Measurements from ENCODE around the gene MROH7.

Gene MROH7

DNA sequence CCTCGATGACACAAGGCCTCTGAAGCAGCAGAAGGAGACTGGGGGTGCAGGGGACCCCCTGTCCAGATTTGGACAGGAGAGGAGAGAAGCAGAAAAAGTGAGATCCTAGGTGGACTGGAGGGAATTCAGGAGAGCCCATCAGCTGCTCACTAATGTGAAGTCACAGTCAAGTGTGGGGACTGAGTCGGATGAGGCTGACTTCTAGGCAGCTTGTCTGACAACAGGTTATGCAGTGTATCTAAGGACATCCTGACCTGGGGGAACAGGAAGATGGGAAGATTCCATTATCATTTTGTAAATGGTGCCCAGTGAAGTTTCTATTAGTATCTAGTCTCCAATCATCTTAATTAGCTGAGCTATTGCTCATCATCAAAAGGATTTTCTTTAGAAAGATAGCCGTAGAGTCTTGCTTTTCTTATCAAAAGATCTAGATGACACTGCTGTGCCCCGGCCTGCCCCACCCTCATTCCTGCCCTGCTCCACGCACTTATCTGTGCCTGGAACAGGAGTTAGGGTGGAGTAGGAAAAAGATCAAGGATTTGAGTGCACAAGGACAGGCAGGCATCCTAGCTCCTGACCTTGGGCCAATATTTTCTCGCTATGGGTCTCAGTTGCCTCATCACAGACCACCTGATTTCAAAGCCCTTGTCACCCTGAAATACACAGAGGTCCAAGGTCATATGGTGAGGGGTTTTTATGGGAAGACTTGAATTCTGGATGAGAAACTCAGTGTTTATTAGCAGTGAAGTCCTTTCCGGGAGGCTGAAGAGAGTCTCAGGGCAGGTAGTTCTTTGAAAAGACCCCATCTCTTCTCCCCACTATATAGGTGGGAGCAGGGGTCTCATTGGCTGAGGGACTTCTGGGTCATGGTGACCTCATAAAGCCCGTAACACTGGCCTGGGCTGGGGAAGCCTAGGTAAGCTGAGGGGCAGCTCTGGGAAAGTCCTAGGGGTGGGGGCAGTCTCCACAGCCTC lies at the start of gene MROH7:
TSS of gene MROH7 (plus strand) at position 924 of the 974 bp plus-strand sequence. CDS start 11,141 bp downstream, outside the sequence.
- in situ Hi-C loops (cut with MboI; ENCODE audit: low sequenced_read_pairs), result no loop called here

DNA sequence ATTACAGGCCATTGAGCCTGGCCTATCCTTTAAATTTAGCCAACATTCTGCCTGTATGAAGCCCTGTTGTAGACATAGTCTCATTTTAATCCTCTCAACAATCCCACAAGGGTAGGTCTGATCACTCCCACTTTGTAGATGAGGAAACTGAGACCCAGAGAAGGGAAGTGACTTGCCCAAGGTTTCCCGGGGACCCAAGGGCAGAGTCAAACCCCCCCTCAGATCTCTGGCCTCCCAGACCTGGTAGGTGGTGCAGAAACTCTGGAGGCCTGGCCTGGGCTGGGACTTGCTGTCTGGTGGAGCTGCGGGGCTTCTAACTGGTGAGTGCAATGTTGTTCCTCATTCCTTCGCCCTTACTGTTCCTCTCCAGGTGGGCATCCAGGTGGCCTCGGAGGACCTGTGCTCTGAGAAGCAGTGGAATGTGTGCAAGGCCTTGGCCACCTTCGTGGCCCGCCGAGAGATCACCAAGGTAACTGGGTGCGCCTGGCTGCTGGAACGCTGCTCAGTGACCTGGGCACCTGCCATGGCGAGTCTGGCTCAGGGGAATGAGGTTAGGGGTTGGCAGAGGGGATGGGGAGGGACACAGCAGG lies 47.9 kb upstream of the MROH7 start:
- in situ Hi-C loops (cut with MboI; ENCODE audit: low sequenced_read_pairs), result no loop called here

DNA sequence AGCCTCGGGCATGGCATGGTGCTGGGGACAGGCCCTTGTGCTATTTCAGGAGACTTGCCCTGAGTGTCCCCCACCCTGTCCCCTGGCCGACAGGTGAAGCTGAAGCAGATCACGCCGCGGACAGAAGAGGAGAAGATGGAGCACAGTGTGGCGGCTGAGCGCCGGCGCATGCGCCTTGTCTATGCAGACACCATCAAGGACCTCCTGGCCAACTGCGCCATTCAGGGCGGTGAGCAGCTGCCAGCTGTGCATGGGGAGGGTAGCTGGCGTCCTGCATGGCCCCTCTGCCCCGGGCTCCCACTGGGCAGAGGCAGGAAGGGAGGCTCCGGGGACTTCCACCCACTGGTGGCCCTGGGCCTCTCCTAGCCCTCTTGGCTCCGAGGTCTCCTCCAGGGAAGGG lies 47.1 kb upstream of the MROH7 start:
- in situ Hi-C loops (cut with MboI; ENCODE audit: low sequenced_read_pairs), result no loop called here

DNA sequence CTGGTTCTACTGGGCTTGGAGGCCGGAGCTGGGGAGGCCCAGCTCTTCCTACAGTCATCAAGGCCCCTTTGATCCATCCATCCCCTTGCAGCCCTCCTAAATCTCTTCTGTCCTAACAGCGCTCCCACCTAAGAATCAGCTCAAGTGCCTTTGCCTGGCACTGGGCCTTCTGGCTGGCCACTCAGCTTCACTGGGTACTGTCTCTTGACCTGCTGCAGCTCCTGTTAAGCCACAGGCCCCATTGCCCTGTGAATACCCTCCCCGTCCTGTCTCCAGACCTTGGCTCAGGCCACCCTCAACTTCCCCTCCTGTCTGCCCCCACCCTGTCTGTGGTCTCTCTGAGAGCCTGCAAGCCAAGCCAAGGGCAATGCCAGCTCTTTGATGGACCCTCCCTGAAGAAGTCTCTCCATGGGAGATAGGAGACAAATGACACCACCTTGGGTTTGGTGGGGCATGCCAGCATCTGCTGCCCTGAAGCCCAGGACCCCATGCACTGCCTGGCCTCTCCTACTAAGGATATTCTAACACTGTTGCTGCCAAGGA lies 45.6 kb upstream of the MROH7 start:
- in situ Hi-C loops (cut with MboI; ENCODE audit: low sequenced_read_pairs), result no loop called here

DNA sequence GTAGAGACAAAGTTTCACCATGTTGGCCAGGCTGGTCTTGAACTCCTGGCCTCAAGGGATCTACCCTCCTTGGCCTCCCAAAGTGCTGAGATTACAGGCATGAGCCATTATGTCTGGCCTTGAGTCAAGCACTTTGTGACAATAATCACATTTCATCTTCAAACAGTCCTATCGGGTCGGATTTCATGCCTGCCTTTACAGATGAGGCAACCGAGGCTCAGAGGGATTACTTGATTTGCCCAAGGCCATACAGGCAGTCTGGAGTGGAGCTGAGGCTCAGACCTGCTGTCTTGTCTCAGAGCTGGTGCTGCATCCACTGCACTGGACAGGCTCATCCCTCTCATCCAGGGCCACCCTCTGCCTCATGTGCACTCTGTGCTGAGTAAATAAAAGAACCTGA lies 44.8 kb upstream of the MROH7 start:
- in situ Hi-C loops (cut with MboI; ENCODE audit: low sequenced_read_pairs), result no loop called here

DNA sequence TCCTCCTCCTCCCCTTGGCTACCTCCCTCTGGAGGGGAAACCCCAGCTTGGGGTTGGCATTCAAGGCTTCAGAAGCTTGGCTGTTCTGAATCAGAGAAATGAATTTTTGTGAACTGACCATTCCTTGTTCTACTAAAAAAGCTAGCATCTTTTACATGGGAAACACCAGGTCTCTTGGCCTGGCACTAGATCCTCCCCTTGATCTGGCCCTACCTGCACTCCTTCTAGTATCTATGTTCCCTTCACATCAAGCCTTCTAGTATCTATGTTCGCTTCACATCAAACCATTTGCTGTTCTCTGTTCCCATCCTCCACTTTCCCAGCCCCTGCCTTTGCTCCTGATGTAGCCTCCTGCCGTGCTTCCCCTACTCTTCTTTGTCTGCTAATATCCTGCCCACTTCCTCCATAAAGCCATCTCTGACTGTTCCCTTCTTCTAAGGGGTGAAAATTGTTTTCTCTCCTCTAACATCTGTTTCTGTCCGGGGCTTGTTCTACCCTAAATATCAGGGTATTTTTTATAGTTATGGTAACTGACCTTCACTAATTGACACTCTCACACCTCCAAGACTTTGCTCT lies 44.0 kb upstream of the MROH7 start:
- in situ Hi-C loops (cut with MboI; ENCODE audit: low sequenced_read_pairs), result no loop called here

DNA sequence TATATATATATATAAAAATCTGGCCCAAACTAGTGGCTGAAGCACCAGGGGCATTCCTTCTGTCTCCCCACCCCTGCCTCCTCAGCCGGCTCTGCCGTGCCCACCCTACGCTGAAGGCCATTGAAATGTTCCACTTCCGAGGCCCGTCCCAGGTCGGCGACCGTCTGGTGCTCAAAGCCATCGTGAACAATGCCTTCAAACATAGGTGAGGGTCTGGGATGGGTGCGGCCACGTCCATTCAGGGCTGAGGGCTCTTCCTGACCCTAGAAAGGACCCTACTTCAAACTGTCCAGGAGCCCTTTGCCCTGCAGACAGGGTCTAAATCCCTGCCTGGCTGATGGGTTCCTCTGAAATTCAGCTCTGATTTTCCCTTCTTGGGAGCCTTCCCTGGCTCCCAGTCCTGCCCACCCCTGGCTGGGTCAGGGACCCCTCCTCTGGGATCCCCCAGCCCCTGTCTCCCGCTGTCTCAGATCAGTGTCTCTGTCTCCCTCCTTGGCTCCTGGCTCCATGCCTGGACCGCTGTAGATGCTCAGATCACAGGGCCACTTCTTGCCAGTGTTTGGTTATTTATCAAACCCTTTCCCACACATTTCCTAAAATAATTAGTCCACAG lies 42.3 kb upstream of the MROH7 start:
- in situ Hi-C loops (cut with MboI; ENCODE audit: low sequenced_read_pairs), result no loop called here

DNA sequence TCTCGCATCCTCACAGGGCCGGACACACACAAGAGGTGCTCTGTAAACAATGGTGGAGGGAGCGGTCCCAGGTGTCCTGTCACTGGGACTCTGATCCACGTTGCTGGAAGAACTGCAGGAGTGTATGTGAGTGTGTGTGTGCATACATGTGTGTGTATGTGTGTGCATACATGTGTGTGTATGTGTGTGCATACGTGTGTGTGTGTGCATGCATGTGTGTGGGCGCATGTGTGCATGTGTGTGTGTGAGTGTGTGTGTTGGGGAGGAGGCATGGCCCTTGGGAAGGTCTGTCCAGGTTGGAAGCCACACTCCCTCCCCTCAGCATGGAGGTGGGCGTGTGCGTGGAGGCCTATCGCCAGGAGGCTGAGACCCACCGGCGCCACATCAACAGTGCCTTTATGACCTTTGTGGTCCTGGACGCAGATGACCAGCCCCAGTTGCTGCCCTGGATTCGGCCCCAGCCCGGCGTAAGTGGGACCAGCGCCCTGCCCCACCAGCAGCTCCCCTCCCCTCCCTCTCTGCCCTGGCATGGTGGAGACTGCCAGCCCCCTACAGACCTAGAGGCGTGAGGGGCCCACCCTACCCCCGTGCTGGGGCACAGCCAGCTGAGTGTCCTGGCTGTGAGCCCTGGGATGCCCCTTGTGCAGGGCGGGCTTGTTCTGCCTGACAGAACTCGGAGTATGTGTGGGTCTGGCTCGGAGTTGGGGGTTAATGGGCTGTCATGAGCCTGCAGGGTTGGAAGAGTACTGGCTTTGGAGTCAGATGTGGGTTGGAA lies 40.5 kb upstream of the MROH7 start:
- in situ Hi-C loops (cut with MboI; ENCODE audit: low sequenced_read_pairs), result no loop called here

DNA sequence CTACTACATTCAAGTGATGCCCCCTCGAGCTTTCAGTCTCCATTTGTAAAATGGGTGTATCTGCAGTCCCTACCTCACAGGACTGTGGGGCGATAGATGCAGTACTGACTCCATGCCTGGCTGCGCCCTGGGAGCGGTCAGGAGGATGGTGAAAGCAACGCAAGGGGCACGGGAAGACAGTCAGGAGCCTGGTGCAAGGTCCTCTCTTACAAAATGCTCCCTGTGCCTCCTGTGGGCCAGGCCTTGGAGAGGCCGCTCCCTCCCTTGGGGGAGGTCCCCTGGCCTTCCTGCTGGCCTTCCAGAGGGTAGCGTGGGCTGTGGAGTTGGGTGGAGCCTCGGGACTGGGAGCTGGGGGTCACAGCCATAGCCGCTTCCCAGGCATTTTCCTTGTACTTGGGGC lies 39.9 kb upstream of the MROH7 start:
- in situ Hi-C loops (cut with MboI; ENCODE audit: low sequenced_read_pairs), result no loop called here

DNA sequence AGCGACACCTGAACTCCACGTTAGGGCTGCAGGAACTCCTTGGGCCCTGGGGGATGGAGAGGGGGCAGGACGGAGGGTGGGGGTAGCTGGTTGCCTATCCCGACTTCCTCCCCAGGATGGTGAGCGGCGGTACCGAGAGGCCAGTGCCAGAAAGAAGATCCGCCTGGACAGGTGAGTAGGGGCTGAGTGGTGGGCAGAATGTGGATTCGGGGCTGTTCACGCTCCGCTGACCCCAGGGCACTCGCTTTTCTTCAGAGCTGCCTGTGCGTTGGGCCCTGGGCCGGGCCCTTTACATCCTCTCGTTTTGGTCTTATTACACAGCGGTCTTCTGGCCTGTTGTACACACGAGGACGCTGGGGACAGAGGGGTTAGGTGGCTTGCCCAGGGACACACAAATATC lies 39.0 kb upstream of the MROH7 start:
- in situ Hi-C loops (cut with MboI; ENCODE audit: low sequenced_read_pairs), result no loop called here

DNA sequence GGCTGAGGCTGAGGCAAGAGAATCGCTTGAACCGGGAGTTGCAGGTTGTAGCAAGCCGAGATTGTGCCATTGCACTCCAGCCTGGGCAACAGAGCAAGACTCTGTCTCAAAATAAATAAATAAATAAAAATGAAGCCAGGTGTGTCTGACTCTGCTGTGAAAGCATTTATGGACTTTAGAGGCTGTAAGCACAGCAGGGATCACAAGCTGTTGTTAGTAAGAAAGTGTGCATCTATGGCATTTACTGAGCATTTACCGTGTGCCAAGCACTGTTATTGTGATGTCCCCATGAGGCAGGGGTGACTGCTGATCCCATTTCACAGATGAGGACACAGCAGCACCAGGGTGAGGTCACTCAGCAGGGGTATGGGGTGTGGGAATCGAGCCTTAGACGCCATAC lies 38.3 kb upstream of the MROH7 start:
- in situ Hi-C loops (cut with MboI; ENCODE audit: low sequenced_read_pairs), result no loop called here

DNA sequence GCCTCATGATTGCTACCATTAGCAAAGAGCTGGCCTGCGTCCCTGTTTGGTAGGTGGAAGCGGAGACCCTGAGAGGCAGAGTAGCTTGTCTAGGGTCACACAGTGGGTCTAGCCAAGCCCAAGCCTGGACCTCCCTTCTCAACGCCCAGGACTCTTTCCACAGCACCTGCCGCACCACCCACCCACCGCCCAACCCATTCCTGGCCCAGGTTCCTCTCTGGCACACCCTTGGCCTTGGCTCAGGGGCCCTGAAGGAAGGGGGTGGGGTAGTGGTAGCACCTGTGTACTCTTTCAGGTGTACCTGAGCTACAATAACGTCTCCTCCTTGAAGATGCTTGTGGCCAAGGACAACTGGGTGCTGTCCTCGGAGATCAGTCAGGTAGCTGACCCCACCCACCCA lies 37.5 kb upstream of the MROH7 start:
- in situ Hi-C loops (cut with MboI; ENCODE audit: low sequenced_read_pairs), result no loop called here

DNA sequence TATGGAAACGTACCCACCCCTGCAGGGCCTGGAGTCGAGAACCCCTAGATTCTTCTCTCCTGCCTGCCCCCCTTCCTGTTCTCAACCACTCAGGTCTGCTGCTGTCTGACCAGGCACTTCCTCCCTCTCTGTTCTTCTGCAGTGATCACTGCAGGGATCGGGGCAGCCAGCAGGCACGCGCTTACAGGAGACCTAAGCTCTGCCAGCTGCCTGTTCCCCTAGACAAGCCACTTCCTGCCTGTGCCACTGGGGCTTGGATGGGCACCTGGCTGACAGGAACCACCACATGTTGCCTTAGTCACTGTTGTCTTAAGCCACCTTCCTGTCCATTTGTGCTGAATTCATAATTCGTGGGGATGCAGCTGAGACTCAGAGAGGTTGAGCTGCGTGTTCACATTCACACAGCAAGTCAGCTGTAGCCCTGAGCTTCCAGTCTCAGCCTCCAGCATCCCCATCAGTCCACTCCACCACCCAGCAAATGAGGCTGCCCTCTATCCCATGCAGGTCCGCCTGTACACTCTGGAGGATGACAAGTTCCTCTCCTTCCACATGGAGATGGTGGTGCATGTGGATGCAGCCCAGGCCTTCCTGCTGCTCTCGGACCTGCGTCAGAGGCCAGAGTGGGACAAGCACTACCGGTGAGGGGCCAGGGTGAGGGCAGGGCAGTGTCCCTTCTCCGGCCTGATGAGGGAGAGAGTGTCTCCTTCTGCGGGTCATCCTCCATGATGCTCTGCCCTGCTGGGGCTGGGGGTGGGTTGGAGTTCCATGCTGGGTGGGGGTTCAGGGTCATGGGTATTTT lies 36.8 kb upstream of the MROH7 start:
- in situ Hi-C loops (cut with MboI; ENCODE audit: low sequenced_read_pairs), result no loop called here

DNA sequence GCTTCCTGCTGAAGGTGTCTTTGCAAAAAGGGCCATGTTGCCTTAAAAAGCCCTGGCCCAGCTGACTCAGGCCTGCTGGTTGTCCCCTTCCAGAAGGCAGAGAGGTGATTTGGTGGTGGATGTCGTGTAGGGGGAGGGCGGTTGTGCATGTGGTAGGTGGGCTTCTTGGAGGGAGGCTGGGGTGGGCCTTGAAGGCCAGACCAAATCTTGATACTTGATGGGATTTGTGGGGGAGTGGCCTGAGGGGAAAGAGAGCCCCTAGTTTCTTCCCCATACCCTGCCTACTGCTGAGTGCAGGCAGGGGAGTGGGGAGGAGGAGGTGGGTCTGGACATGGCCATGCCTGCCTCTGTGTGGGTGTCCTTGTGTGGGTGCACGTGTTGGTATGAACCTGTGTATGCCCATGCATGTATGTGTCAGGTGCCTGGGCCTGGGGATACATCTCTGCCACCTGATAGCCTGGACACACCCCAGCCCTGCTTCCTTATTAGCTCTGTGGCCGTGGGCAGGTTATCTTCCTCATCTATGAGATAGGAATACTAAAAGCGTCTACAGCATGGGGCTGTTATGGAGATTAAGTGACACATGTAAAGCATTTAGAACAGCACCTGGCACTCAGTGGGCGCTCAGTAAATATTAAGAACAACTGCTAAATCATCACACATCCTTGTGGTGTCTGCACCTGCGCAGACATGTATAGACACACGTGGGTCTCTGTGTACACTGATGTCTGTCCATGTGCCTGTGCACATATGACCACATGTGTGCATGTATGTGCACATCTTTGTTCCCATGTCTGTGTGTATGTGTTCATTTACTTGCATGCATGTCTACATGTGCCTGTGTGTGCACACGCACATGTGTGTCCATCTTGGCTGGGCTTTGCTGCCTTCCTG lies 35.2 kb upstream of the MROH7 start:
- in situ Hi-C loops (cut with MboI; ENCODE audit: low sequenced_read_pairs), result no loop called here

DNA sequence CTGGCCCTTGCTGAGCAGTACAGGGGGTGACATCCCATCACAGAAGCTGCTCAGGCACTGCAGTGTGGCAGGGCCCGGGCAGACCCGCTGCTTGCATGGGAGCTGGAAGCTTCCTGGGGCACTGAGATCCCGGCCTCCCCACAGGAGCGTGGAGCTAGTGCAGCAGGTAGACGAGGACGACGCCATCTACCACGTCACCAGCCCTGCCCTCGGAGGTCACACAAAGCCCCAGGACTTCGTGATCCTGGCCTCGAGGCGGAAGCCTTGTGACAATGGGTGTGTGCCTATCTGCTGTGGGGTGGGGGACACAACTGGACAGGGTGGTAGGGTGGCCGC lies 34.6 kb upstream of the MROH7 start:
- in situ Hi-C loops (cut with MboI; ENCODE audit: low sequenced_read_pairs), result no loop called here

DNA sequence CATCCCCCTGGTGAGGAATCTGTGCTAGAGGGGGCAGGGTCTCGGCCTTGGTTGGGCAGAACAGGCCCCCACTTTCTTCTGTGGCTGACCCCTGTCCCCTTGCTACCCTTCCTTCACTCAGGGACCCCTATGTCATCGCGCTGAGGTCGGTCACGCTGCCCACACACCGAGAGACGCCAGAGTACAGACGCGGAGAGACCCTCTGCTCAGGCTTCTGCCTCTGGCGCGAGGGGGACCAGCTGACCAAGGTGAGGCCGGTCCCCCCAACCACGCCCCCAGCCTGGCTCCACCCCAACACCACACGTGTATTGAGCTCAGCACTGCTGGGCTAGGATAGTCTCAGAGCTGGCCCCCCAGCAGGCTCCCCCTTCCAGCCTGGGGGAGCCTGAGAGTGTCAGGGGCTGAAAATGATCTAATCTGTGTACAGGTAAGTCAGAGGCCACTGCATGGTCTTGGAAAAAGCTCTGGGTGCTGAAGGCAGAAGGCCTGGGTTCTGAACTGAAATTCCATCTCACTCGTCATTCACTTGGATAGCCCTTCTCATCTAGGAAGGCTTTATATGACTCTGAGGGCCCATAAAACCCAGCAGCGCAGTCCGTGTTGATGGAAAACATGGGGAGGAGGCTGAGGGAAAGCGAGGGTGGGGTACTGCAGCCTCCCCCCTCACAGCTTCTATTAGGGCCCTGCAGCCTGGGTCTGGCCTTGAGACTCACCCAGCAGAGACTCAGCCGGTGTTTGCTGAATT lies 33.6 kb upstream of the MROH7 start:
- in situ Hi-C loops (cut with MboI; ENCODE audit: low sequenced_read_pairs), result no loop called here

DNA sequence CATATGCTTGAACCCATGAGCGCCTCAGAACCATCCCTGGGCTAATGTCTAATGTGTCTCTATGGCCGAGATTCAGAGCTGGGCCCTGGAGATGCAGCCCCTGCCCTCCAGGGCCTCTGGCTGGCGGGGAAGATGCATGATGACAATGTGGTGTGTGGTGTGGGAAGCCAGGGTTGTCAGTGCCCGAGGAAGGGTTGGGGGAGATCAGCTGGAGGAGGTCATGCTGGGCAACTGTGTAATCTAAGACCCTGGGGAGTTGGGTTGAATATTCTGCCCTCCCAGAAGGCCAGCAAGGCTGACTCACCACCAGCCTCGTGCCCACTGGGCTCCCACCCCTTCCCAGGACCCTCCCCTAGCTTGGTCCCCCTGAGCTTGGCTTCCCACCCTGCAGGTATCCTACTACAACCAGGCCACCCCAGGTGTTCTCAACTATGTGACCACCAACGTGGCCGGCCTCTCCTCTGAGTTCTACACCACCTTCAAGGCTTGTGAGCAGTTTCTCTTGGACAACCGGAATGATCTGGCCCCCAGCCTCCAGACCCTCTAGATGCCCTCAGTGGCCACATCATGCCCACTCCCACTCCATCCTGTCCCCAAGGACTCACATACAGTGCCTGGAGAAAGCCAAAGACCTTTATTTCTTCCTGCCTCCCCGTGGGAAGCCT lies 32.9 kb upstream of the MROH7 start:
- in situ Hi-C loops (cut with MboI; ENCODE audit: low sequenced_read_pairs), result no loop called here
